HL-60 (cell line): ENCODE measurements around the gene ROR1.

Experiments
- DNase-seq, 2 experiments: peaks; one replicate each; pipeline ENCODE4 v3.0.0-alpha.2; 2010 to 2020; ENCODE audit warnings: low read depth in 1 of 2, low spot score in 1 of 2
- H3K27ac ChIP-seq: fragments of 250-450 bp; sonication (Bioruptor Pico); replicated peaks from 2 replicates; pipeline ENCODE4 v1.5.1; 2020; ENCODE audit warnings: mild to moderate bottlenecking, moderate library complexity
- H3K27me3 ChIP-seq: fragments of 250-450 bp; sonication (Bioruptor Pico); 2 replicates; pipeline ENCODE4 v1.5.1; 2021; ENCODE audit warnings: mild to moderate bottlenecking, moderate library complexity; ENCODE audit not compliant: insufficient read depth, poor library complexity, severe bottlenecking
- H3K4me3 ChIP-seq: replicated peaks from 2 replicates; pipeline ENCODE4 v1.5.1; 2011; ENCODE audit warnings: mild to moderate bottlenecking, control low read depth, low read length; ENCODE audit not compliant: insufficient read depth
- GABPA ChIP-seq: IDR thresholded peaks from 2 replicates; pipeline ENCODE4 v1.6.1; 2012; ENCODE audit warnings: low read depth
- POLR2AphosphoS5 ChIP-seq: IDR thresholded peaks from 2 replicates; pipeline ENCODE4 v1.6.1; 2012; ENCODE audit warnings: low read depth
- SPI1 ChIP-seq: IDR thresholded peaks from 2 replicates; pipeline ENCODE4 v1.6.1; 2012; ENCODE audit warnings: low read depth, mild to moderate bottlenecking, borderline replicate concordance
- TF ChIP-seq, protein P1 (sequence below): IDR thresholded peaks from one replicate; pipeline ENCODE4 v1.5.1; 2011; ENCODE audit warnings: low read length, control low read depth, inconsistent platforms; ENCODE audit not compliant: insufficient read depth
- TF ChIP-seq, protein P2 (sequence below): IDR thresholded peaks from 2 replicates; pipeline ENCODE4 v1.6.1; 2012; ENCODE audit warnings: low read depth; ENCODE audit not compliant: insufficient replicate concordance

Gene ROR1

DNA sequence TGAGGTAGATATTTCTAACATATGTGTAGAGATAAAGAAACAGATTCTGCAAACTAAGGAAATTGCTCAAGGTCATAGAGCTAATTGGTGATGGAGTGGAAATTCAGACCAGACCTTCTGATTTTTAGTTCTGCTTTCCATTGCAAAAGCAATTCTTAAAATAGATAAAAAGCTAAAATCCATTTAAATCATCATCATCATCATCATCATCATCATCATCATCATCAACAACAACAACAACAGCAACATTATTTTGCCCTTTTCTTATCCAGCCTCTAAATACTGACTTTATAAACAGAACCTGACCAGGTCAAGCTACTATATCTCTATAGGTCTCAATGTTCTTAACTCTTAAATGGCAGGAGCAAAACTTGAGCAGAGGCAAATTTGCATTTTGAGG is 14.0 kb upstream of the ROR1 start:
- H3K27ac ChIP-seq, result no peak overlapping the region

DNA sequence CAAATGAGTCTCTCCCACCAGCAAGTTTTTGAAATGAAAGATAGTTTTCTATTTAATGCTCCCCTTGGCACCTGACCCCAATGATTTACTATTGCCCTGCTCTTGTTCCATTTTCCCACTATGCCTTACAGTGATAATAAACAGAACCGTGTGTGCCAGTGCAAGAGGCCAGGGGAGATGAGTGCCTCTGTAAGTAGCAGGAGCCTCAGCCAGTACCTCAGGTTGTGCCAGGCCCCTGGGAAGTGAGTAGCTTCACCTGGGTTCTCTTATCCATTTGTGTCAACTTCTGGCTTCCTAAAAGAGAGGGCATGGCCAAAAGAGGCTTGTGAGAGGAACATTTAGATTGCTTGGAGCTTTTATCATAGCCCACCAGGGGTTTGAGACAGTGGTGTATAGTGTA is 3.4 kb upstream of the ROR1 start:
- Histone ChIP-seq H3K27me3 (peaks cover 26% of the 10 kb centered on the region), H3K4me3 (no peak overlapping the region), H3K27ac (no peak overlapping the region)
- DNase-seq, result no peak
- TF ChIP-seq, protein P1, sequence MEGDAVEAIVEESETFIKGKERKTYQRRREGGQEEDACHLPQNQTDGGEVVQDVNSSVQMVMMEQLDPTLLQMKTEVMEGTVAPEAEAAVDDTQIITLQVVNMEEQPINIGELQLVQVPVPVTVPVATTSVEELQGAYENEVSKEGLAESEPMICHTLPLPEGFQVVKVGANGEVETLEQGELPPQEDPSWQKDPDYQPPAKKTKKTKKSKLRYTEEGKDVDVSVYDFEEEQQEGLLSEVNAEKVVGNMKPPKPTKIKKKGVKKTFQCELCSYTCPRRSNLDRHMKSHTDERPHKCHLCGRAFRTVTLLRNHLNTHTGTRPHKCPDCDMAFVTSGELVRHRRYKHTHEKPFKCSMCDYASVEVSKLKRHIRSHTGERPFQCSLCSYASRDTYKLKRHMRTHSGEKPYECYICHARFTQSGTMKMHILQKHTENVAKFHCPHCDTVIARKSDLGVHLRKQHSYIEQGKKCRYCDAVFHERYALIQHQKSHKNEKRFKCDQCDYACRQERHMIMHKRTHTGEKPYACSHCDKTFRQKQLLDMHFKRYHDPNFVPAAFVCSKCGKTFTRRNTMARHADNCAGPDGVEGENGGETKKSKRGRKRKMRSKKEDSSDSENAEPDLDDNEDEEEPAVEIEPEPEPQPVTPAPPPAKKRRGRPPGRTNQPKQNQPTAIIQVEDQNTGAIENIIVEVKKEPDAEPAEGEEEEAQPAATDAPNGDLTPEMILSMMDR, result no peak
- TF ChIP-seq, protein P2, sequence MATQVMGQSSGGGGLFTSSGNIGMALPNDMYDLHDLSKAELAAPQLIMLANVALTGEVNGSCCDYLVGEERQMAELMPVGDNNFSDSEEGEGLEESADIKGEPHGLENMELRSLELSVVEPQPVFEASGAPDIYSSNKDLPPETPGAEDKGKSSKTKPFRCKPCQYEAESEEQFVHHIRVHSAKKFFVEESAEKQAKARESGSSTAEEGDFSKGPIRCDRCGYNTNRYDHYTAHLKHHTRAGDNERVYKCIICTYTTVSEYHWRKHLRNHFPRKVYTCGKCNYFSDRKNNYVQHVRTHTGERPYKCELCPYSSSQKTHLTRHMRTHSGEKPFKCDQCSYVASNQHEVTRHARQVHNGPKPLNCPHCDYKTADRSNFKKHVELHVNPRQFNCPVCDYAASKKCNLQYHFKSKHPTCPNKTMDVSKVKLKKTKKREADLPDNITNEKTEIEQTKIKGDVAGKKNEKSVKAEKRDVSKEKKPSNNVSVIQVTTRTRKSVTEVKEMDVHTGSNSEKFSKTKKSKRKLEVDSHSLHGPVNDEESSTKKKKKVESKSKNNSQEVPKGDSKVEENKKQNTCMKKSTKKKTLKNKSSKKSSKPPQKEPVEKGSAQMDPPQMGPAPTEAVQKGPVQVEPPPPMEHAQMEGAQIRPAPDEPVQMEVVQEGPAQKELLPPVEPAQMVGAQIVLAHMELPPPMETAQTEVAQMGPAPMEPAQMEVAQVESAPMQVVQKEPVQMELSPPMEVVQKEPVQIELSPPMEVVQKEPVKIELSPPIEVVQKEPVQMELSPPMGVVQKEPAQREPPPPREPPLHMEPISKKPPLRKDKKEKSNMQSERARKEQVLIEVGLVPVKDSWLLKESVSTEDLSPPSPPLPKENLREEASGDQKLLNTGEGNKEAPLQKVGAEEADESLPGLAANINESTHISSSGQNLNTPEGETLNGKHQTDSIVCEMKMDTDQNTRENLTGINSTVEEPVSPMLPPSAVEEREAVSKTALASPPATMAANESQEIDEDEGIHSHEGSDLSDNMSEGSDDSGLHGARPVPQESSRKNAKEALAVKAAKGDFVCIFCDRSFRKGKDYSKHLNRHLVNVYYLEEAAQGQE, result no peak
- TF ChIP-seq GABPA, result no peak
- TF ChIP-seq SPI1, result no peak
- TF ChIP-seq POLR2AphosphoS5, result no peak

More for the DNA sequence above, 14.0 kb upstream of the ROR1 start:
- H3K27me3 ChIP-seq, result no peaks in the 10 kb centered on the region
- H3K4me3 ChIP-seq, result no peak overlapping the region
- TF ChIP-seq, protein P2, result no peak
- TF ChIP-seq SPI1 (no peak), POLR2AphosphoS5 (no peak), GABPA (no peak)
- TF ChIP-seq, protein P1, result no peak
- no peak for DNase-seq

DNA sequence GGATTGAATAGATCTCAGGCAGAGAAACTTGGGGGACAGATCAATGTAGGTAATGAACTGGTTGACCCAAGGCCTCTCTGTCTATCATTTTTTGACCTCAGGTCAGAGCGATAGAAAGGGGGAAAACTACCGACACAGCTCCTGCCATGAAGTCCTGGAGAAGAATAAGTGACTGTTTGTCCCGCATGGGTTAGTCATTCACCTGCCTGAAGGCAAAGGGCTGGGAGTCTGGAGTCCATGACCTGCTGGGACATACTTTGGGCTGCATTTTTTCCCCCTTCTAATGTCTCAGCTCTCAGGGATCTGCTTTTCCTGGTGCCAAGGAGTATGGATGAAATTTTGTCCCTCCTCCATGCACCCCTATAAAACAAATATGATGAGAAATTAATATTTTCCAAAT is 1.6 kb upstream of the ROR1 start:
- Histone ChIP-seq H3K27ac (no peak overlapping the region), H3K4me3 (no peak overlapping the region), H3K27me3 (peaks cover 40% of the 10 kb centered on the region)
- no peak for DNase-seq
- TF ChIP-seq, protein P1, result no peak
- no peak for TF ChIP-seq GABPA
- TF ChIP-seq, protein P2, result no peak
- no peak for TF ChIP-seq POLR2AphosphoS5
- TF ChIP-seq SPI1, result no peak
